Prostate gland (tissue), 2 donors: Measurements from ENCODE around the gene ADAMTS2.

Experiments used
- POLR2A ChIP-seq: fragments of 450-650 bp; IDR thresholded peaks from one replicate; pipeline ENCODE4 v1.6.1; 2016; ENCODE audit warnings: antibody characterized with exemption, mild to moderate bottlenecking
- POLR2AphosphoS5 ChIP-seq: sonication (generic); formaldehyde crosslinking; IDR thresholded peaks from one replicate; pipeline ENCODE4 v1.6.1; 2017; ENCODE audit warnings: antibody characterized with exemption
- TF ChIP-seq, protein P1 (sequence below), 4 experiments: fragments of 200-600 bp in 2 of 4; fragments of 450-650 bp in 2 of 4; sonication (generic) in 2 of 4; IDR thresholded peaks; 1 replicate in 3 of 4; 2 replicates in 1 of 4; pipeline ENCODE4 v1.5.1; 2016 to 2019; ENCODE audit warnings: antibody characterized with exemption in 4 of 4, mild to moderate bottlenecking in 2 of 4, moderate library complexity in 2 of 4

DNA sequence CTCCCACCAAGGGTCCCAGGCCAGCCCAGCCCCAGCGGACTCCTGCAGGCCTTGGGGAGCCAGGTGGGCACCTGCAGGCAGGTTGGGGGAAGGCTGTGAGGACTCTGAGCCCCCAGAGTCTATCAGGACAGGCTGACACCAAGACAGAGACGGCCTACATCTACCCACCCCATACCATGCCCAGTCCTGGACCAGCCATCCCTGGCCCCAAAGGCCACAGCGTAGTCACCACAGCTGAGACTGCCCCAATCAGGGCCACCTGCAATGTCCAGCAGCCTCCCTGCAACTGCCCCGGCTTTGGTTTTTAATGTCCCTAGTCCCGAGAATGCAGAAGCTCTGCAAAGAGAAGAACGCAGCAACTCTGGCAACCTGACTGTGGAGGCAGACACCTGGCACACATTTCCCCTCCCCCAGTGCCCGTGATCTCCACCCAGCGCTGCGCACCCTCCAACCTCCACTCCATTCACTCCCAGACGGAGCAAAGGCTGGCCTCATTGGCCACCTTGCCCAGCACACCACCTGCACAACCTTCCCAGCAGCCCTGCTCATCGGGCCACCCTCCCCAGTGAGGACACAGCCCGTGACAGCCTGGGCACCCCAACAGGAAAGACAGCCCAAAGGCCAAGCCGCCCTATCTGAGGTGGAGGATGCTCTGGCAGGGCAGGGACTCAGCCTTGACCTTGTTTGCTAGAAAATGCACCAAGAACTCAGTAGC, 14.9 kb downstream of the ADAMTS2 start:
- no peak for TF ChIP-seq POLR2AphosphoS5
- TF ChIP-seq, protein P1, sequence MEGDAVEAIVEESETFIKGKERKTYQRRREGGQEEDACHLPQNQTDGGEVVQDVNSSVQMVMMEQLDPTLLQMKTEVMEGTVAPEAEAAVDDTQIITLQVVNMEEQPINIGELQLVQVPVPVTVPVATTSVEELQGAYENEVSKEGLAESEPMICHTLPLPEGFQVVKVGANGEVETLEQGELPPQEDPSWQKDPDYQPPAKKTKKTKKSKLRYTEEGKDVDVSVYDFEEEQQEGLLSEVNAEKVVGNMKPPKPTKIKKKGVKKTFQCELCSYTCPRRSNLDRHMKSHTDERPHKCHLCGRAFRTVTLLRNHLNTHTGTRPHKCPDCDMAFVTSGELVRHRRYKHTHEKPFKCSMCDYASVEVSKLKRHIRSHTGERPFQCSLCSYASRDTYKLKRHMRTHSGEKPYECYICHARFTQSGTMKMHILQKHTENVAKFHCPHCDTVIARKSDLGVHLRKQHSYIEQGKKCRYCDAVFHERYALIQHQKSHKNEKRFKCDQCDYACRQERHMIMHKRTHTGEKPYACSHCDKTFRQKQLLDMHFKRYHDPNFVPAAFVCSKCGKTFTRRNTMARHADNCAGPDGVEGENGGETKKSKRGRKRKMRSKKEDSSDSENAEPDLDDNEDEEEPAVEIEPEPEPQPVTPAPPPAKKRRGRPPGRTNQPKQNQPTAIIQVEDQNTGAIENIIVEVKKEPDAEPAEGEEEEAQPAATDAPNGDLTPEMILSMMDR (IDR thresholded peaks at IDR 0.05), result no peak
- no peak for TF ChIP-seq POLR2A
